Measurements from ENCODE around the gene LNPEP.
"Not testable (repeated sequence)": the region's sequence is repeated elsewhere in the genome, so short reads cannot be mapped to it uniquely, and the experiment has no call there.

LNPEP gene

GRCh38 chr5:96928931-96929708 lies 6.8 kb upstream of the LNPEP start:
- no peak for DNase-seq (ENCODE audit: low spot score)

GRCh38 chr5:96930058-96930457 lies 5.8 kb upstream of the LNPEP start:
- no peak for DNase-seq (ENCODE audit: low spot score)

- no peak for DNase-seq (ENCODE audit: low spot score)
Measured at GRCh38 chr5:96930589-96930988, 5.3 kb upstream of the LNPEP start.

- not testable (repeated sequence) for DNase-seq (ENCODE audit: low spot score)
Measured at GRCh38 chr5:96931037-96931436, 4.8 kb upstream of the LNPEP start.

GRCh38 chr5:96931605-96932004 lies 4.3 kb upstream of the LNPEP start:
- DNase-seq (ENCODE audit: low spot score), result no peak

- no peak for DNase-seq (ENCODE audit: low spot score)
Measured at GRCh38 chr5:96932026-96932425, 3.9 kb upstream of the LNPEP start.

GRCh38 chr5:96933764-96934707 lies 1.8 kb upstream of the LNPEP start:
- DNase-seq (ENCODE audit: low spot score), result no peak

GRCh38 chr5:96934708-96935558 lies 947 bp upstream of the LNPEP start:
- DNase-seq (ENCODE audit: low spot score), result peak; percentile 95

- peak; percentile 37 for DNase-seq (ENCODE audit: low spot score)
Measured at GRCh38 chr5:96936431-96937320, 796 bp downstream of the LNPEP start.

GRCh38 chr5:96940586-96940985 lies 4.7 kb downstream of the LNPEP start:
- no peak for DNase-seq (ENCODE audit: low spot score)

GRCh38 chr5:96941140-96941539 lies 5.3 kb downstream of the LNPEP start:
- no peak for DNase-seq (ENCODE audit: low spot score)

- DNase-seq (ENCODE audit: low spot score), result no peak
Measured at GRCh38 chr5:96942078-96942477, 6.2 kb downstream of the LNPEP start.

- DNase-seq (ENCODE audit: low spot score), result no peak
Measured at GRCh38 chr5:96942911-96943310, 7.0 kb downstream of the LNPEP start.

- no peak for DNase-seq (ENCODE audit: low spot score)
Measured at GRCh38 chr5:96943799-96944198, 7.9 kb downstream of the LNPEP start.

- no peak for DNase-seq (ENCODE audit: low spot score)
Measured at GRCh38 chr5:96945144-96945897, 9.4 kb downstream of the LNPEP start.

GRCh38 chr5:96946381-96946780 lies 10.5 kb downstream of the LNPEP start:
- DNase-seq (ENCODE audit: low spot score), result no peak

- DNase-seq (ENCODE audit: low spot score), result no peak
Measured at GRCh38 chr5:96952118-96952750, 16.4 kb downstream of the LNPEP start.

- no peak for DNase-seq (ENCODE audit: low spot score)
Measured at GRCh38 chr5:96952974-96953730, 17.3 kb downstream of the LNPEP start.

Data from SK-N-DZ (cell line).